ENCODE results near the gene ZNF507.

The ZNF507 gene

GRCh38 chr19:32313569-32314265, 31.7 kb upstream of the ZNF507 start:
- no peak overlapping the region for H3K27ac ChIP-seq (ENCODE audit: low read length)
- no peaks in the 10 kb centered on the region for H3K4me1 ChIP-seq (ENCODE audit: low read length)
- no peak overlapping the region for H2AFZ ChIP-seq (ENCODE audit: low read depth, low read length)

GRCh38 chr19:32316034-32316433, 29.4 kb upstream of the ZNF507 start:
- Histone ChIP-seq H3K4me1 (ENCODE audit: low read length) (no peaks in the 10 kb centered on the region), H3K79me2 (ENCODE audit: low read length) (no peaks in the 10 kb centered on the region), H3K27ac (ENCODE audit: low read length) (no peak overlapping the region), H3K27me3 (ENCODE audit: low read depth, low read length) (peaks cover 16% of the 10 kb centered on the region), H3K9ac (ENCODE audit: low read length) (no peak overlapping the region), H3K9me3 (ENCODE audit: insufficient read depth, low read length) (no peaks in the 10 kb centered on the region), H4K20me1 (ENCODE audit: insufficient read depth, low read length) (no peaks in the 10 kb centered on the region), H3K4me2 (ENCODE audit: low read length) (no peak overlapping the region), H3K36me3 (replicated peaks; ENCODE audit: low read depth, low read length) (no peaks in the 10 kb centered on the region), H2AFZ (ENCODE audit: low read depth, low read length) (no peak overlapping the region), H3K4me3 (ENCODE audit: low read length) (no peak overlapping the region)
- TF ChIP-seq EZH2phosphoT487 (IDR thresholded peaks at IDR 0.05; ENCODE audit: low read depth), result no peak
- TF ChIP-seq CTCF (IDR thresholded peaks at IDR 0.05; ENCODE audit: low read depth, low read length), result no peak

More at GRCh38 chr19:32313569-32314265, 31.7 kb upstream of the ZNF507 start:
- H3K79me2 ChIP-seq (ENCODE audit: low read length), result no peaks in the 10 kb centered on the region
- no peak overlapping the region for H3K4me2 ChIP-seq (ENCODE audit: low read length)
- no peaks in the 10 kb centered on the region for H3K9me3 ChIP-seq (ENCODE audit: insufficient read depth, low read length)
- no peak for TF ChIP-seq CTCF (IDR thresholded peaks at IDR 0.05; ENCODE audit: low read depth, low read length)
- no peak for TF ChIP-seq EZH2phosphoT487 (IDR thresholded peaks at IDR 0.05; ENCODE audit: low read depth)
- no peaks in the 10 kb centered on the region for H3K36me3 ChIP-seq (replicated peaks; ENCODE audit: low read depth, low read length)
- H4K20me1 ChIP-seq (ENCODE audit: insufficient read depth, low read length), result no peaks in the 10 kb centered on the region
- no peak overlapping the region for H3K9ac ChIP-seq (ENCODE audit: low read length)
- H3K4me3 ChIP-seq (ENCODE audit: low read length), result no peak overlapping the region
- H3K27me3 ChIP-seq (ENCODE audit: low read depth, low read length), result peaks cover 10% of the 10 kb centered on the region; the same call in 1 of the 2 replicates

- Histone ChIP-seq H2AFZ (ENCODE audit: low read depth, low read length) (no peak overlapping the region), H3K27ac (ENCODE audit: low read length) (no peak overlapping the region), H3K36me3 (replicated peaks; ENCODE audit: low read depth, low read length) (no peaks in the 10 kb centered on the region), H3K4me2 (ENCODE audit: low read length) (no peak overlapping the region), H3K79me2 (ENCODE audit: low read length) (no peaks in the 10 kb centered on the region), H3K27me3 (ENCODE audit: low read depth, low read length) (peaks cover 16% of the 10 kb centered on the region), H3K4me1 (ENCODE audit: low read length) (no peaks in the 10 kb centered on the region), H3K4me3 (ENCODE audit: low read length) (no peak overlapping the region), H3K9ac (ENCODE audit: low read length) (no peak overlapping the region), H4K20me1 (ENCODE audit: insufficient read depth, low read length) (no peaks in the 10 kb centered on the region), H3K9me3 (ENCODE audit: insufficient read depth, low read length) (no peaks in the 10 kb centered on the region)
- no peak for TF ChIP-seq EZH2phosphoT487 (IDR thresholded peaks at IDR 0.05; ENCODE audit: low read depth)
- TF ChIP-seq CTCF (IDR thresholded peaks at IDR 0.05; ENCODE audit: low read depth, low read length), result no peak
Observed at GRCh38 chr19:32317086-32317485, 28.3 kb upstream of the ZNF507 start.

GRCh38 chr19:32318884-32319520, 26.4 kb upstream of the ZNF507 start:
- Histone ChIP-seq H3K9me3 (ENCODE audit: insufficient read depth, low read length) (no peaks in the 10 kb centered on the region), H3K9ac (ENCODE audit: low read length) (no peak overlapping the region), H3K79me2 (ENCODE audit: low read length) (no peaks in the 10 kb centered on the region), H3K4me2 (ENCODE audit: low read length) (no peak overlapping the region), H3K27me3 (ENCODE audit: low read depth, low read length) (peaks cover 14% of the 10 kb centered on the region), H3K4me3 (ENCODE audit: low read length) (no peak overlapping the region), H3K36me3 (replicated peaks; ENCODE audit: low read depth, low read length) (no peaks in the 10 kb centered on the region), H2AFZ (ENCODE audit: low read depth, low read length) (no peak overlapping the region), H4K20me1 (ENCODE audit: insufficient read depth, low read length) (no peaks in the 10 kb centered on the region), H3K4me1 (ENCODE audit: low read length) (no peaks in the 10 kb centered on the region), H3K27ac (ENCODE audit: low read length) (no peak overlapping the region)
- no peak for TF ChIP-seq EZH2phosphoT487 (IDR thresholded peaks at IDR 0.05; ENCODE audit: low read depth)
- no peak; the same call in 1 of the 2 replicates for TF ChIP-seq CTCF (IDR thresholded peaks at IDR 0.05; ENCODE audit: low read depth, low read length)

Measured in OCI-LY3 (cell line).